Testis (tissue), 3 donors: ENCODE measurements around the gene TVP23C. TPM values are rescaled to one million over a fixed set of nuclear protein-coding genes. Genes with fewer than 3 reads are reported as not detected.

ENCODE experiments used
- DNase-seq: peaks from one replicate; pipeline ENCODE4 v3.0.0-alpha.2; 2019
- H3K27ac ChIP-seq, 2 donors: fragments of 200-600 bp; sonication (generic); one replicate each; pipeline ENCODE4 v1.5.1; 2019
- H3K27me3 ChIP-seq: fragments of 200-600 bp; sonication (generic); one replicate; pipeline ENCODE4 v1.5.1; 2019
- H3K36me3 ChIP-seq: fragments of 200-600 bp; sonication (generic); one replicate; pipeline ENCODE4 v1.5.1; 2017; ENCODE audit warnings: low read depth; ENCODE audit errors: missing control alignments
- H3K4me1 ChIP-seq: fragments of 200-600 bp; sonication (generic); one replicate; pipeline ENCODE4 v1.5.1; 2019
- H3K4me3 ChIP-seq, 2 donors: fragments of 200-600 bp; sonication (generic); one replicate each; pipeline ENCODE4 v1.5.1; 2017 to 2019
- H3K9me3 ChIP-seq: fragments of 200-600 bp; sonication (generic); one replicate; pipeline ENCODE4 v1.5.1; 2017
- POLR2A ChIP-seq: fragments of 450-650 bp; IDR thresholded peaks from one replicate; pipeline ENCODE4 v1.6.1; 2017; ENCODE audit warnings: antibody characterized with exemption, mild to moderate bottlenecking, moderate library complexity
- WGBS, 2 donors: methylation state at CpG; one replicate each; pipeline ENCODE4 v1.1.5; 2018; 5-methylcytosine and 5-hydroxymethylcytosine counted together
- intact Hi-C: fragments of 100-400 bp; cut with DNase I; formaldehyde crosslinking; loops from one replicate; pipeline ENCODE4 v1.15.1; 2023; ENCODE audit warnings: low total_unique reads
- polyA plus RNA-seq: library from polyadenylated mRNA; stranded (reverse); fragments of 350-450 nt; fragmentation: Illumina TruSeq; extraction: RNeasy Lipid Tissue Mini Kit (QIAGEN cat#74804); gene quantifications from one replicate; pipeline ENCODE4 v1.2.3, GENCODE V29; 2014; ENCODE audit warnings: low read depth, low replicate concordance; ENCODE audit not compliant: insufficient read depth
- total RNA-seq, 2 donors: library from RNA; depleted of rRNA; stranded (reverse); fragments of >200 nt; gene quantifications; one replicate each; pipeline ENCODE4 v1.2.3, GENCODE V29; 2016
- TF ChIP-seq, protein P1 (sequence below), 3 experiments: fragments of 450-650 bp in 2 of 3; fragments of 200-600 bp in 1 of 3; sonication (generic) in 1 of 3; IDR thresholded peaks; one replicate each; pipeline ENCODE4 v1.5.1; 2016 to 2019; ENCODE audit warnings: antibody characterized with exemption in 3 of 3, mild to moderate bottlenecking in 2 of 3, moderate library complexity in 1 of 3

The TVP23C gene
- total and polyA plus RNA-seq, 3 donors from 2014 or later = 6.3 to 48.6 (median 41.1) TPM

DNA sequence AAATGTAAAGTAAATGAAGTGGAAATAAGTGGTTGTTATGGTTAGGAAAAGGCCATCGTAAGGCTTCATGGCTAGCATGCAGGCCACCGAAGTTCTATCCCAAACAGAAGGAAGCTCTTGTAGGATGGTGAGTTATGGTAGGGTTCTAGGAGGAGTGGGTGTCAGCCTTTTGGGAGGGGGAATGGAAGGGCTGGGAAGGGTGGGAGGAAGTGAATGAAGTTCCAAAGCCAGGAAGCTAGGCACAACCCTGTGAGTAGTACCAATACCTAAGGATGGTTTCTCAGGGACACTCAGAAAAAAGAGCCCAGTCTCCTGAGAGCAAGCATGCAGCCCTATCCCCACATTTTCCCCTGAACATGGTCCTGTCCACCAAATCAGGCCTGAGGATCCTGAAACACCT is 59.6 kb downstream of the TVP23C start:
- WGBS, 2 donors = 85 to 92% methylated on average over 2 of the region's 2 CpGs

DNA sequence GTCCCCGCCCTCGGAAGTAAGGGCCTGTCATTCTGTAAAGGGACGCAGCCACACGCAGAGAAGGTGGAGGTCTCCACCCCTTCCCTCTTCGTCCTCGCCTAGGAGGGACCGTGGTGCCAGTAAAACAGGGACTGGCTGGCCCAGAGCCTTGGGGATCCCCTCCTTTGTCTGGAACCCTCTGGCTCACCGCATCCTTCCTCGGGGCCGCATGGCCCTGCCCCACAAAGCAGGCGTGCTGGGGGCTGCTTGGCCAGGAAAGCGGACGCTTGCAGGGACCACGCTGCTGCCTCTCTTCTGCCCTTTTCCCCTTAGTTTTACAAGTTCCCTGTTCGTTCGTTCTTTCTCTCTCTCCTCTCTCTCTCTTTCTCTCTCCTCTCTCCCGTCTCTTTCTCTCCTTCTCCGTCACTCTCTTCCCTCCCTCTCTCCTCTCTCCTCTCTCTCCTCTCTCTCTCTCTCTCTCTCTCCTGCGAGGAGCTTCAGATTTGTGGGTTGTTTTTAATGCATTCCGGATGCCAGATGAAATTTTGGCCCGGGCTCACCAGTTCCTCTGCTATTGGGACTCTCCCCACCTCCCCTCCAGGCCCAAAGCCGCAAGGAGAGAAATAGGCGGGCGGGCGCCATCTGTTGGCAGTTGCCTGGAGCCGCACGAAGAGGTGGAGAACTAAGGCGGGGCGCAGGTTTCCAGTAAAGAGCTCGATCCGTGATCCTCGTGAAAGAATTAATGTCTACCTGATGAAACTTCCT is 60.7 kb downstream of the TVP23C start:
- intact Hi-C loops = loop anchor here (5.0 kb wide), 1 partner anchor 245 kb away; no protein-coding TSS in a partner anchor
- 8 to 23% methylated on average over 32 of the region's 32 CpGs for WGBS, 2 donors
- Histone ChIP-seq H3K27ac (peak overlapping the region; percentile 55 to 70), H3K9me3 (no peaks in the 10 kb centered on the region), H3K4me1 (peaks cover 9% of the 10 kb centered on the region), H3K4me3 (peak overlapping the region; percentile 22), H3K36me3 (no peaks in the 10 kb centered on the region), H3K27me3 (no peaks in the 10 kb centered on the region)
- TF ChIP-seq, protein P1, sequence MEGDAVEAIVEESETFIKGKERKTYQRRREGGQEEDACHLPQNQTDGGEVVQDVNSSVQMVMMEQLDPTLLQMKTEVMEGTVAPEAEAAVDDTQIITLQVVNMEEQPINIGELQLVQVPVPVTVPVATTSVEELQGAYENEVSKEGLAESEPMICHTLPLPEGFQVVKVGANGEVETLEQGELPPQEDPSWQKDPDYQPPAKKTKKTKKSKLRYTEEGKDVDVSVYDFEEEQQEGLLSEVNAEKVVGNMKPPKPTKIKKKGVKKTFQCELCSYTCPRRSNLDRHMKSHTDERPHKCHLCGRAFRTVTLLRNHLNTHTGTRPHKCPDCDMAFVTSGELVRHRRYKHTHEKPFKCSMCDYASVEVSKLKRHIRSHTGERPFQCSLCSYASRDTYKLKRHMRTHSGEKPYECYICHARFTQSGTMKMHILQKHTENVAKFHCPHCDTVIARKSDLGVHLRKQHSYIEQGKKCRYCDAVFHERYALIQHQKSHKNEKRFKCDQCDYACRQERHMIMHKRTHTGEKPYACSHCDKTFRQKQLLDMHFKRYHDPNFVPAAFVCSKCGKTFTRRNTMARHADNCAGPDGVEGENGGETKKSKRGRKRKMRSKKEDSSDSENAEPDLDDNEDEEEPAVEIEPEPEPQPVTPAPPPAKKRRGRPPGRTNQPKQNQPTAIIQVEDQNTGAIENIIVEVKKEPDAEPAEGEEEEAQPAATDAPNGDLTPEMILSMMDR (IDR thresholded peaks at IDR 0.05) = peak; percentile 77 to 83 (median 80)
- TF ChIP-seq POLR2A = no peak
- peak; percentile 95 for DNase-seq

More for the DNA sequence above, 59.6 kb downstream of the TVP23C start:
- no peak overlapping the region for H3K4me3 ChIP-seq
- no peaks in the 10 kb centered on the region for H3K9me3 ChIP-seq
- H3K36me3 ChIP-seq = no peaks in the 10 kb centered on the region
- H3K27me3 ChIP-seq = no peaks in the 10 kb centered on the region
- H3K27ac ChIP-seq = no peak overlapping the region
- peaks cover 9% of the 10 kb centered on the region for H3K4me1 ChIP-seq
- TF ChIP-seq, protein P1 (IDR thresholded peaks at IDR 0.05) = no peak
- TF ChIP-seq POLR2A = no peak
- intact Hi-C loops = loop anchor here (5.0 kb wide), 1 partner anchor 246 kb away; no protein-coding TSS in a partner anchor
- no peak for DNase-seq

DNA sequence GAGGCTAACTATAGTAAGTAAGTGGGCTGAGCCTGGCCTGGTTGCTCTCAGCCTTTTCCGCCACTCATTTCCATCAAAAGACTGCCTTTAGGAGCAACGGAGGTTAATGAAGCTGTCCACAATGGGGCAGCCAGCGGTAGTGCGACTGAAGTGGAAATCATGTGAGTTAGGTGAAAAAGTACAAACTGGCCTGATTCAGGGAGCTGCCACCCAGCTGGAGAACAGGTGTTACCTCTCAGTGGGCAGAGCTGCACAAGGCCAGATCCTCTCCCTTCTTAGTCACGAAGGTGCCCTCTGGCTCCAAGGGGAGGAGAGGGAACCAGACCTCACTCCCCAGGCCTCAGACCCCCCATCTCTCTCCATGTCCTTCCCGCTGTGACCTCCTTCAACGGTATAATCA is 61.5 kb downstream of the TVP23C start:
- Histone ChIP-seq H3K27me3 (no peaks in the 10 kb centered on the region), H3K4me3 (no peak overlapping the region), H3K9me3 (no peaks in the 10 kb centered on the region), H3K27ac (peak overlapping the region in 1 of 2 donors; percentile 70), H3K36me3 (no peaks in the 10 kb centered on the region), H3K4me1 (peaks cover 9% of the 10 kb centered on the region)
- WGBS, 2 donors = 53 to 68% methylated on average over 7 of the region's 7 CpGs
- DNase-seq = no peak
- intact Hi-C loops = loop anchor here (5.0 kb wide), 1 partner anchor 244 kb away; no protein-coding TSS in a partner anchor
- no peak for TF ChIP-seq POLR2A
- TF ChIP-seq, protein P1 (IDR thresholded peaks at IDR 0.05) = no peak

DNA sequence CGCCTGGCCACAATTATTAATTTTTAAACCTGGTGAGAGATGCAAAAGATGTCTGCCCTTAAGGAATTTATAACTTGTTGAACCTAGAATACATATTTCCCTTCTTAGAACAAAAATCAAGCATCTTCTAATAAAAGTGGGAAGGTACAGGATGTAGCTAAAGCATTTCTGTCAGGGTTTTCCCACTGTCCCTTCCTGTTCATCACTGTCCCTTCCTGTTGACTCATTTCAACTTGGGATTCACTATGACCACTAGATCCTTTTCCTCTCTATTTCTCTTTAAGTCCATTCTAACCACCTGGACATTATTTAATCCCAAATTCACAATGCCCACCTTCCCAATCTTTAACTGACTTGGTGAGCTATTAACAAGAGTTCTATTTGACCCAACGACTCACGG is 62.0 kb downstream of the TVP23C start:
- intact Hi-C loops = loop anchor here (5.0 kb wide), 1 partner anchor 244 kb away; no protein-coding TSS in a partner anchor
- Histone ChIP-seq H3K27me3 (no peaks in the 10 kb centered on the region), H3K27ac (no peak overlapping the region), H3K4me3 (no peak overlapping the region), H3K36me3 (no peaks in the 10 kb centered on the region), H3K4me1 (peaks cover 9% of the 10 kb centered on the region), H3K9me3 (no peaks in the 10 kb centered on the region)
- 65 to 74% methylated on average over 3 of the region's 3 CpGs for WGBS, 2 donors
- TF ChIP-seq POLR2A = no peak
- TF ChIP-seq, protein P1 (IDR thresholded peaks at IDR 0.05) = no peak
- DNase-seq = no peak
